MM.1S (cell line): ENCODE results near the gene RPAP2.

ENCODE experiments used
- CTCF ChIP-seq: fragments of 300-600 bp; sonication (generic); IDR thresholded peaks from 2 replicates; pipeline ENCODE4 v1.5.1; 2016; ENCODE audit warnings: antibody characterized with exemption, low read length, mixed read lengths
- EZH2 ChIP-seq: fragments of 300-600 bp; sonication (generic); optimal IDR thresholded peaks from 2 replicates; pipeline ENCODE3; 2017; ENCODE audit warnings: low read depth, mild to moderate bottlenecking, antibody characterized with exemption, low read length, mixed read lengths
- EZH2phosphoT487 ChIP-seq: fragments of 300-600 bp; sonication (generic); IDR thresholded peaks from 2 replicates; pipeline ENCODE4 v1.6.1; 2018; ENCODE audit warnings: antibody characterized with exemption, low read length

GRCh38 chr1:92354259-92354658 is 55.4 kb downstream of the RPAP2 start:
- TF ChIP-seq CTCF, result no peak
- no peak for TF ChIP-seq EZH2phosphoT487
- TF ChIP-seq EZH2, result no peak
